HEK293 (cell line): ENCODE data around the gene PCDH9.
A peak's percentile ranks its signal among the peaks of the same experiment; 100 is the strongest.

Experiments used
- CTCF ChIA-PET: fragments of 350-600 bp; formaldehyde crosslinking; extraction: SDS; loops from one replicate; lab custom pipeline; 2021; ENCODE audit warnings: antibody characterized with exemption; lab: Yijun Ruan, JAX
- POLR2A ChIA-PET: fragments of 300-600 bp; formaldehyde crosslinking; extraction: SDS; loops from one replicate; lab custom pipeline; 2020; ENCODE audit warnings: antibody characterized with exemption, inconsistent platforms; lab: Yijun Ruan, JAX
- H3K27ac ChIP-seq: fragments of 200-500 bp; sonication (Bioruptor generic); 2 replicates; pipeline ENCODE4 v1.5.1; 2014; ENCODE audit warnings: low read depth, low read length, control low read depth, inconsistent platforms; ENCODE audit errors: extremely low read depth
- H3K36me3 ChIP-seq, 2 experiments: fragments of 200-500 bp in 1 of 2; sonication (Bioruptor generic) in 1 of 2; 1 replicate in 1 of 2; 2 replicates in 1 of 2; pipeline ENCODE4 v1.5.1; 2014 to 2017; ENCODE audit warnings: inconsistent platforms in 2 of 2, low read length in 2 of 2; ENCODE audit not compliant: control insufficient read depth in 2 of 2, insufficient read depth in 1 of 2
- H3K4me1 ChIP-seq: fragments of 200-500 bp; sonication (Bioruptor generic); 2 replicates; pipeline ENCODE4 v1.5.1; 2014; ENCODE audit warnings: mild to moderate bottlenecking, low read length, inconsistent platforms; ENCODE audit not compliant: control insufficient read depth, insufficient read depth
- H3K4me3 ChIP-seq: 2 replicates; pipeline ENCODE4 v1.5.1; 2011; ENCODE audit warnings: low read depth, mild to moderate bottlenecking, control low read depth, low read length, moderate library complexity
- H3K9me3 ChIP-seq: fragments of 200-500 bp; sonication (Bioruptor generic); 2 replicates; pipeline ENCODE4 v1.5.1; 2014; ENCODE audit warnings: low read depth, low read length, inconsistent platforms; ENCODE audit not compliant: control insufficient read depth, insufficient read depth
- EGR2 ChIP-seq: fragments of 450-650 bp; formaldehyde crosslinking; IDR thresholded peaks from 2 replicates; pipeline ENCODE4 v1.5.1; 2016; ENCODE audit warnings: low read depth, missing biosample characterization, missing genetic modification characterization
- GFI1B ChIP-seq: fragments of 450-650 bp; formaldehyde crosslinking; IDR thresholded peaks from 2 replicates; pipeline ENCODE4 v1.5.1; 2016; ENCODE audit warnings: missing biosample characterization, missing genetic modification characterization
- HOXC10 ChIP-seq: sonication (generic); formaldehyde crosslinking; IDR thresholded peaks from 2 replicates; pipeline ENCODE4 v1.8.1; 2023; ENCODE audit warnings: mild to moderate bottlenecking, missing genetic modification reagents
- KLF16 ChIP-seq: fragments of 450-650 bp; formaldehyde crosslinking; IDR thresholded peaks from 2 replicates; pipeline ENCODE4 v1.5.1; 2017; ENCODE audit warnings: missing biosample characterization, missing genetic modification characterization
- KLF9 ChIP-seq: fragments of 450-650 bp; formaldehyde crosslinking; IDR thresholded peaks from 2 replicates; pipeline ENCODE4 v1.5.1; 2016; ENCODE audit warnings: missing biosample characterization, missing genetic modification characterization, low read depth
- TRIM28 ChIP-seq: IDR thresholded peaks from 2 replicates; pipeline ENCODE4 v1.6.1; 2011; ENCODE audit warnings: low read length, control low read depth, borderline replicate concordance
- WT1 ChIP-seq: fragments of 450-650 bp; formaldehyde crosslinking; IDR thresholded peaks from 2 replicates; pipeline ENCODE4 v1.5.1; 2016; ENCODE audit warnings: missing biosample characterization, missing genetic modification characterization
- ZFP69B ChIP-seq: fragments of 450-650 bp; formaldehyde crosslinking; IDR thresholded peaks from 2 replicates; pipeline ENCODE4 v1.5.1; 2016; ENCODE audit warnings: missing biosample characterization, missing genetic modification characterization
- ZNF121 ChIP-seq: fragments of 450-650 bp; formaldehyde crosslinking; IDR thresholded peaks from 2 replicates; pipeline ENCODE4 v1.5.1; 2016; ENCODE audit warnings: missing biosample characterization, missing genetic modification characterization
- ZNF544 ChIP-seq: fragments of 450-650 bp; formaldehyde crosslinking; IDR thresholded peaks from 2 replicates; pipeline ENCODE4 v1.5.0; 2017; ENCODE audit warnings: missing biosample characterization, missing genetic modification characterization
- ZNF558 ChIP-seq: fragments of 450-650 bp; formaldehyde crosslinking; IDR thresholded peaks from 2 replicates; pipeline ENCODE4 v1.5.1; 2016; ENCODE audit warnings: missing biosample characterization, missing genetic modification characterization
- ZNF585B ChIP-seq: fragments of 450-650 bp; formaldehyde crosslinking; IDR thresholded peaks from 2 replicates; pipeline ENCODE4 v1.5.1; 2016; ENCODE audit warnings: missing biosample characterization, missing genetic modification characterization
- ZNF677 ChIP-seq: fragments of 450-650 bp; IDR thresholded peaks from 2 replicates; pipeline ENCODE4 v1.5.0; 2018; ENCODE audit warnings: missing biosample characterization, mild to moderate bottlenecking, missing genetic modification characterization, moderate library complexity
- ZNF707 ChIP-seq: fragments of 450-650 bp; formaldehyde crosslinking; IDR thresholded peaks from 2 replicates; pipeline ENCODE4 v1.5.1; 2016; ENCODE audit warnings: missing biosample characterization, missing genetic modification characterization
- ZNF76 ChIP-seq: fragments of 450-650 bp; formaldehyde crosslinking; IDR thresholded peaks from 2 replicates; pipeline ENCODE4; 2016; ENCODE audit warnings: low read depth, missing biosample characterization, missing genetic modification characterization, borderline replicate concordance
- ZNF792 ChIP-seq: fragments of 450-650 bp; formaldehyde crosslinking; IDR thresholded peaks from 2 replicates; pipeline ENCODE4 v1.5.1; 2016; ENCODE audit warnings: missing biosample characterization, missing genetic modification characterization
- TF ChIP-seq, protein P1 (sequence below): fragments of 450-650 bp; formaldehyde crosslinking; IDR thresholded peaks from 2 replicates; pipeline ENCODE4 v1.5.1; 2016; ENCODE audit warnings: missing biosample characterization, missing genetic modification characterization
- TF ChIP-seq, protein P2 (sequence below): fragments of 450-650 bp; formaldehyde crosslinking; IDR thresholded peaks from 2 replicates; pipeline ENCODE4 v1.5.1; 2017; ENCODE audit warnings: missing biosample characterization, missing genetic modification characterization
- TF ChIP-seq, protein P3 (sequence below): fragments of 450-650 bp; formaldehyde crosslinking; IDR thresholded peaks from 2 replicates; pipeline ENCODE4; 2016; ENCODE audit warnings: missing biosample characterization, missing genetic modification characterization
- TF ChIP-seq, protein P4 (sequence below): fragments of 450-650 bp; formaldehyde crosslinking; IDR thresholded peaks from 2 replicates; pipeline ENCODE4 v1.5.1; 2016; ENCODE audit warnings: missing biosample characterization, missing genetic modification characterization, low read depth
- TF ChIP-seq, protein P5 (sequence below): fragments of 450-650 bp; formaldehyde crosslinking; conservative IDR thresholded peaks from 2 replicates; pipeline ENCODE4 v1.5.1; 2016; ENCODE audit warnings: low read depth, missing biosample characterization, missing genetic modification characterization

PCDH9 gene

DNA sequence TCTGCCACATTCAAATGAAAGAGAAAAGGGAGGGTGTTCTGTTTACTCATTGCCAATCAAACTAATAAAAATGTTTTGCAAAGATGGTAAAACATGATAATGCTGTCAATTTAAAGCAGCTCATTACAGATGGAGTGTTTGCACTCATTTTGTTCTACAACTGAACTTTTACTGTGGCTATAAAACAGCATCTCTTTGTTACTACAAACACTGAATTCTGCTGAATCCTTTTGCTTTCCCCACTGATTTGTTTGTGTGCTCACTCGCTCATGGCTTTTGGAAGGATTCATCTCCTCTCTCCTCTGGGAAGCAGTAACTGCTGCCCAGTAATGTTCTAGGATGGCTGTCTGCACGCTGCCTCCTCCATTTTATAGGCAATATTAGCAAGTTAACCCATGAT, 434.5 kb downstream of the PCDH9 start (continued):
- no peak for TF ChIP-seq ZNF76 (tag by site-specific recombination)
- TF ChIP-seq EGR2 (tag by site-specific recombination) = no peak
- TF ChIP-seq, protein P1, sequence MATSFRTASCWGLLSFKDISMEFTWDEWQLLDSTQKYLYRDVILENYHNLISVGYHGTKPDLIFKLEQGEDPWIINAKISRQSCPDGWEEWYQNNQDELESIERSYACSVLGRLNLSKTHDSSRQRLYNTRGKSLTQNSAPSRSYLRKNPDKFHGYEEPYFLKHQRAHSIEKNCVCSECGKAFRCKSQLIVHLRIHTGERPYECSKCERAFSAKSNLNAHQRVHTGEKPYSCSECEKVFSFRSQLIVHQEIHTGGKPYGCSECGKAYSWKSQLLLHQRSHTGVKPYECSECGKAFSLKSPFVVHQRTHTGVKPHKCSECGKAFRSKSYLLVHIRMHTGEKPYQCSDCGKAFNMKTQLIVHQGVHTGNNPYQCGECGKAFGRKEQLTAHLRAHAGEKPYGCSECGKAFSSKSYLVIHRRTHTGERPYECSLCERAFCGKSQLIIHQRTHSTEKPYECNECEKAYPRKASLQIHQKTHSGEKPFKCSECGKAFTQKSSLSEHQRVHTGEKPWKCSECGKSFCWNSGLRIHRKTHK (tag by site-specific recombination) = no peak

DNA sequence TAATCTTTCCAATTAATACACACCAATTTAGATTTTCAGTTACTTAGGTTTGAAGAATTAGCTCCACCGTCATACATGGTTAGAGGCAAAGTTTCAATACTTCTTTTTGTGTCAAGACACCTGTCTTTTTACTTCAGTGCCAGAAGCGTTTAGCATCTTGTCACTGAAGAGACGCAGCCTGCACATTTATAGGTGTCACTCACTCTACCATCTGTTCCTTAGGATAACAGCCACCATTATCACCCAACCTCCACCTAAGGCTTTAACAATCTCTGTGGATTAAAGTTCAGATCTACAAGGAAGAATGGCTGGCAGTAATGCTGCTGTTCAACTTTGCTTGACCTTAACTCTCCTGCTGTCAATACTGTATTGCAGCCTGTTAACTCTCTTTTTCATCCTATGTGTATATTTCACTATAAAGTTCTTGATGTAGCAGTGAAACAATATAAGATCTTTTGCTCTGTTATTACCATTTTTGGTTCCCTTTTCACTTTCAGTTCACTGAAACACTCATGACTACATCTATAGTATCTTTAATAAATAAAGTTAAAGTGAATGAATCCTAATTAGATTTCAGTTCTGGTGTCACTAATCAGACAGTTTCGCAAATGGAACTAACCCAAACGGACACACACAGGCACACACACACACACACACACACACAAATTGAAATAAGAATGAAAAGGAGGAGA, 435.6 kb downstream of the PCDH9 start:
- POLR2A ChIA-PET = no interaction called here
- Histone ChIP-seq H3K36me3 (no peaks in the 10 kb centered on the region), H3K9me3 (no peaks in the 10 kb centered on the region), H3K4me1 (no peaks in the 10 kb centered on the region), H3K27ac (no peak overlapping the region), H3K4me3 (no peak overlapping the region)
- CTCF ChIA-PET = no interaction called here
- TF ChIP-seq ZNF121 (tag by site-specific recombination) (no peak), TRIM28 (0 out of 2 replicates have a peak, but pooled peaks have one; percentile 52), ZNF544 (tag by site-specific recombination) (no peak)
- TF ChIP-seq, protein P2, sequence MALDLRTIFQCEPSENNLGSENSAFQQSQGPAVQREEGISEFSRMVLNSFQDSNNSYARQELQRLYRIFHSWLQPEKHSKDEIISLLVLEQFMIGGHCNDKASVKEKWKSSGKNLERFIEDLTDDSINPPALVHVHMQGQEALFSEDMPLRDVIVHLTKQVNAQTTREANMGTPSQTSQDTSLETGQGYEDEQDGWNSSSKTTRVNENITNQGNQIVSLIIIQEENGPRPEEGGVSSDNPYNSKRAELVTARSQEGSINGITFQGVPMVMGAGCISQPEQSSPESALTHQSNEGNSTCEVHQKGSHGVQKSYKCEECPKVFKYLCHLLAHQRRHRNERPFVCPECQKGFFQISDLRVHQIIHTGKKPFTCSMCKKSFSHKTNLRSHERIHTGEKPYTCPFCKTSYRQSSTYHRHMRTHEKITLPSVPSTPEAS (tag by site-specific recombination) = peak; percentile 47; the same call in 1 of the 2 replicates

DNA sequence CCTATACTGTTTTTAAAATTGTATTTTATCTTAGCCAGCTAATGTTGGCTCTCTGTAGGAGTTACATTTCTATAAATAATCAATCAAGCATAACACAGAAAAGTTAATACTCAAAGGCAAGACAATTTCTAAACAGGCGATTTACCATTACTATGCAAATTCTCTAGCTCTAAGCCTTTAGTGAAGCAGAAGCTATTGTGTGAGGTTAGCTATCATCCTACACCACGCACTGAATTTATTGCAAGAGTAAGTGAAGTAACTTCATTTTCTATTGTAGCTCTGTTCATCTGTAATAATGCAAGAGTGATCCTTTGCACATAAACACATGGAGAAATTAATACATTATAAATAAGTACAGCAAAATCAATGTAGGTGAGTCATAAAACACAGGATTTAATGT, 439.3 kb downstream of the PCDH9 start:
- H3K4me1 ChIP-seq = no peaks in the 10 kb centered on the region
- POLR2A ChIA-PET = no interaction called here
- no peak overlapping the region for H3K4me3 ChIP-seq
- H3K36me3 ChIP-seq = no peaks in the 10 kb centered on the region
- H3K9me3 ChIP-seq = no peaks in the 10 kb centered on the region
- CTCF ChIA-PET = no interaction called here
- H3K27ac ChIP-seq = no peak overlapping the region
- TF ChIP-seq ZNF585B (tag by site-specific recombination) (no peak), GFI1B (tag by site-specific recombination) (no peak), ZNF677 (no peak), ZNF792 (tag by site-specific recombination) (no peak), ZFP69B (tag by site-specific recombination) (no peak), ZNF707 (no peak), KLF16 (tag by site-specific recombination) (no peak), WT1 (tag by site-specific recombination) (no peak), KLF9 (no peak), HOXC10 (no peak), ZNF558 (no peak)
- TF ChIP-seq, protein P3, sequence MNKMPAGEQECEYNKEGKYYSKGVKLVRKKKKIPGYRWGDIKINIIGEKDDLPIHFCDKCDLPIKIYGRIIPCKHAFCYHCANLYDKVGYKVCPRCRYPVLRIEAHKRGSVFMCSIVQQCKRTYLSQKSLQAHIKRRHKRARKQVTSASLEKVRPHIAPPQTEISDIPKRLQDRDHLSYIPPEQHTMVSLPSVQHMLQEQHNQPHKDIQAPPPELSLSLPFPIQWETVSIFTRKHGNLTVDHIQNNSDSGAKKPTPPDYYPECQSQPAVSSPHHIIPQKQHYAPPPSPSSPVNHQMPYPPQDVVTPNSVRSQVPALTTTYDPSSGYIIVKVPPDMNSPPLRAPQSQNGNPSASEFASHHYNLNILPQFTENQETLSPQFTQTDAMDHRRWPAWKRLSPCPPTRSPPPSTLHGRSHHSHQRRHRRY (tag by site-specific recombination) = no peak
- TF ChIP-seq, protein P4, sequence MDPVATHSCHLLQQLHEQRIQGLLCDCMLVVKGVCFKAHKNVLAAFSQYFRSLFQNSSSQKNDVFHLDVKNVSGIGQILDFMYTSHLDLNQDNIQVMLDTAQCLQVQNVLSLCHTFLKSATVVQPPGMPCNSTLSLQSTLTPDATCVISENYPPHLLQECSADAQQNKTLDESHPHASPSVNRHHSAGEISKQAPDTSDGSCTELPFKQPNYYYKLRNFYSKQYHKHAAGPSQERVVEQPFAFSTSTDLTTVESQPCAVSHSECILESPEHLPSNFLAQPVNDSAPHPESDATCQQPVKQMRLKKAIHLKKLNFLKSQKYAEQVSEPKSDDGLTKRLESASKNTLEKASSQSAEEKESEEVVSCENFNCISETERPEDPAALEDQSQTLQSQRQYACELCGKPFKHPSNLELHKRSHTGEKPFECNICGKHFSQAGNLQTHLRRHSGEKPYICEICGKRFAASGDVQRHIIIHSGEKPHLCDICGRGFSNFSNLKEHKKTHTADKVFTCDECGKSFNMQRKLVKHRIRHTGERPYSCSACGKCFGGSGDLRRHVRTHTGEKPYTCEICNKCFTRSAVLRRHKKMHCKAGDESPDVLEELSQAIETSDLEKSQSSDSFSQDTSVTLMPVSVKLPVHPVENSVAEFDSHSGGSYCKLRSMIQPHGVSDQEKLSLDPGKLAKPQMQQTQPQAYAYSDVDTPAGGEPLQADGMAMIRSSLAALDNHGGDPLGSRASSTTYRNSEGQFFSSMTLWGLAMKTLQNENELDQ = no peak
- TF ChIP-seq, protein P5, sequence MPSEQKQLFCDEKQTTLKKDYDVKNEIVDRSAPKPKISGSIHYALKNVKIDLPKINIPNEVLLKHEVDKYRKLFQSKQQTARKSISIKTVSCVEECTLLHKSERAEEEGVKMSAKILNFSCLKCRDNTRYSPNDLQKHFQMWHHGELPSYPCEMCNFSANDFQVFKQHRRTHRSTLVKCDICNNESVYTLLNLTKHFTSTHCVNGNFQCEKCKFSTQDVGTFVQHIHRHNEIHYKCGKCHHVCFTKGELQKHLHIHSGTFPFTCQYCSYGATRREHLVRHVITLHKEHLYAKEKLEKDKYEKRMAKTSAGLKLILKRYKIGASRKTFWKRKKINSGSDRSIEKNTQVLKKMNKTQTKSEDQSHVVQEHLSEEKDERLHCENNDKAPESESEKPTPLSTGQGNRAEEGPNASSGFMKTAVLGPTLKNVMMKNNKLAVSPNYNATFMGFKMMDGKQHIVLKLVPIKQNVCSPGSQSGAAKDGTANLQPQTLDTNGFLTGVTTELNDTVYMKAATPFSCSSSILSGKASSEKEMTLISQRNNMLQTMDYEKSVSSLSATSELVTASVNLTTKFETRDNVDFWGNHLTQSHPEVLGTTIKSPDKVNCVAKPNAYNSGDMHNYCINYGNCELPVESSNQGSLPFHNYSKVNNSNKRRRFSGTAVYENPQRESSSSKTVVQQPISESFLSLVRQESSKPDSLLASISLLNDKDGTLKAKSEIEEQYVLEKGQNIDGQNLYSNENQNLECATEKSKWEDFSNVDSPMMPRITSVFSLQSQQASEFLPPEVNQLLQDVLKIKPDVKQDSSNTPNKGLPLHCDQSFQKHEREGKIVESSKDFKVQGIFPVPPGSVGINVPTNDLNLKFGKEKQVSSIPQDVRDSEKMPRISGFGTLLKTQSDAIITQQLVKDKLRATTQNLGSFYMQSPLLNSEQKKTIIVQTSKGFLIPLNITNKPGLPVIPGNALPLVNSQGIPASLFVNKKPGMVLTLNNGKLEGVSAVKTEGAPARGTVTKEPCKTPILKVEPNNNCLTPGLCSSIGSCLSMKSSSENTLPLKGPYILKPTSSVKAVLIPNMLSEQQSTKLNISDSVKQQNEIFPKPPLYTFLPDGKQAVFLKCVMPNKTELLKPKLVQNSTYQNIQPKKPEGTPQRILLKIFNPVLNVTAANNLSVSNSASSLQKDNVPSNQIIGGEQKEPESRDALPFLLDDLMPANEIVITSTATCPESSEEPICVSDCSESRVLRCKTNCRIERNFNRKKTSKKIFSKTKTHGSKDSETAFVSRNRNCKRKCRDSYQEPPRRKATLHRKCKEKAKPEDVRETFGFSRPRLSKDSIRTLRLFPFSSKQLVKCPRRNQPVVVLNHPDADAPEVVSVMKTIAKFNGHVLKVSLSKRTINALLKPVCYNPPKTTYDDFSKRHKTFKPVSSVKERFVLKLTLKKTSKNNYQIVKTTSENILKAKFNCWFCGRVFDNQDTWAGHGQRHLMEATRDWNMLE = no peak
- TF ChIP-seq, all 188 proteins: peak for 0
